ENCODE results near the gene RAB31. TPM values are rescaled to one million over a fixed set of nuclear protein-coding genes. Genes with fewer than 3 reads are reported as not detected.

Gene RAB31
- total RNA-seq, 1 experiment from 2014 or later = 9.5 TPM

DNA sequence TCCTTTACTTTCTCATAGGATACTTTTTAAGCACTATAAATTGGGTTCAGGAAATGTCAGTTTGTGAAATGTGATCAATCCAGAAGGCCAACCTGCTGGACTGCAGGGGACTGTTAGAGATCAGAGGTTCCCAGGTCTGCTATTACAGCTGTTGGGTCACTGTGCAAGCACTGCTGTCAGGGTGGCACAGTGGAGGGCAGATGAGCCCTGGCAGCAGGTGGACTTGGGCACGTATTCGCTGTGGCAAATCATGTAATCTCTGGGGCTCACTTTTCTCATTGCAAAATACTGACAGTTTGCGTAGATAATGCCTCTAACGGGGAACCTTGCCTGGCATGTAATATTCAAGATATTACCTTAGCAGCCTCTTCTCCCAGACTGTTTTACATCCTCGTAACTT lies 18.1 kb downstream of the RAB31 start:
- ChIA-PET POLR2A (no interaction called here), CTCF (interaction anchor here (0.5 kb wide), 1 partner anchor 108 kb away, joined by 3 read pairs; no protein-coding TSS in a partner anchor)

DNA sequence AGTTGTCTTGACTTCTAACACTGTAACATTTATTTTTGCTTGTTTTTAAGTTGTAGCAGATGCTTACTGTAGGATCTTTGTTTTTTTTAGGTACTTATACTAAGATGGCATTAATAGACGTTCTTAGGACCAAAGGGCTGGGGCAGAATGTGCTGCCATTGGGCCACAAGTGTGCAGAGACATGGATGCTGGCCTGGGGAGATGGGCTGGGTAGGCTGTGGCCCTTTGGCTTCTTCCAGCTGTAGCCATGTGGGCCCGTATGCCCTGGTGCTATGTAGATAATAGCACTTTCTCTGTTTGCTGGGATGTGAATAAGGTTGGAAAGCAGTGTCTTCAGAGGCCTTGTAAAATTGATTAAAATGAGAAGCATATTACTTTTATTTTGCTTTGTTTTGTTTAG lies 18.8 kb downstream of the RAB31 start:
- Mint-ChIP-seq H3K4me1 (ENCODE audit: low read depth, unreplicated experiment) (peaks cover 6% of the 10 kb centered on the region), H3K27ac (ENCODE audit: unreplicated experiment) (no peak overlapping the region), H3K27me3 (ENCODE audit: insufficient read depth, unreplicated experiment) (no peaks in the 10 kb centered on the region), H3K4me3 (ENCODE audit: unreplicated experiment) (no peak overlapping the region), H3K9me3 (ENCODE audit: unreplicated experiment) (no peaks in the 10 kb centered on the region), H3K36me3 (ENCODE audit: insufficient read depth, unreplicated experiment) (peaks cover 5% of the 10 kb centered on the region)
- Histone ChIP-seq H3K4me1 (no peaks in the 10 kb centered on the region), H3K36me3 (ENCODE audit: control insufficient read depth, insufficient read depth, low read length) (no peaks in the 10 kb centered on the region), H3K4me3 (ENCODE audit: low read depth, low read length) (no peak overlapping the region), H3K27me3 (replicated peaks; ENCODE audit: control insufficient read depth, insufficient read depth, low read length) (no peaks in the 10 kb centered on the region), H3K9me3 (no peaks in the 10 kb centered on the region)
- ChIA-PET POLR2A (no interaction called here), CTCF (no interaction called here)
- BruUV-seq (replicated peaks) = no TSS peak
- no peak for DNase-seq
- TF ChIP-seq, protein P1, sequence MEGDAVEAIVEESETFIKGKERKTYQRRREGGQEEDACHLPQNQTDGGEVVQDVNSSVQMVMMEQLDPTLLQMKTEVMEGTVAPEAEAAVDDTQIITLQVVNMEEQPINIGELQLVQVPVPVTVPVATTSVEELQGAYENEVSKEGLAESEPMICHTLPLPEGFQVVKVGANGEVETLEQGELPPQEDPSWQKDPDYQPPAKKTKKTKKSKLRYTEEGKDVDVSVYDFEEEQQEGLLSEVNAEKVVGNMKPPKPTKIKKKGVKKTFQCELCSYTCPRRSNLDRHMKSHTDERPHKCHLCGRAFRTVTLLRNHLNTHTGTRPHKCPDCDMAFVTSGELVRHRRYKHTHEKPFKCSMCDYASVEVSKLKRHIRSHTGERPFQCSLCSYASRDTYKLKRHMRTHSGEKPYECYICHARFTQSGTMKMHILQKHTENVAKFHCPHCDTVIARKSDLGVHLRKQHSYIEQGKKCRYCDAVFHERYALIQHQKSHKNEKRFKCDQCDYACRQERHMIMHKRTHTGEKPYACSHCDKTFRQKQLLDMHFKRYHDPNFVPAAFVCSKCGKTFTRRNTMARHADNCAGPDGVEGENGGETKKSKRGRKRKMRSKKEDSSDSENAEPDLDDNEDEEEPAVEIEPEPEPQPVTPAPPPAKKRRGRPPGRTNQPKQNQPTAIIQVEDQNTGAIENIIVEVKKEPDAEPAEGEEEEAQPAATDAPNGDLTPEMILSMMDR (IDR thresholded peaks at IDR 0.05; ENCODE audit: insufficient read depth in 1 of 2, low read depth in 1 of 2, low read length in 1 of 2, severe bottlenecking in 1 of 2, unreplicated experiment in 1 of 2) = no peak
- intact Hi-C loops (cut with micrococcal nuclease; ENCODE audit: unreplicated experiment) = no loop called here

More for the DNA sequence above, 18.1 kb downstream of the RAB31 start:
- Histone ChIP-seq H3K27me3 (replicated peaks; ENCODE audit: control insufficient read depth, insufficient read depth, low read length) (no peaks in the 10 kb centered on the region), H3K4me3 (ENCODE audit: low read depth, low read length) (no peak overlapping the region), H3K36me3 (ENCODE audit: control insufficient read depth, insufficient read depth, low read length) (no peaks in the 10 kb centered on the region), H3K4me1 (no peaks in the 10 kb centered on the region), H3K9me3 (no peaks in the 10 kb centered on the region)
- no peaks in the 10 kb centered on the region for H3K9me3 Mint-ChIP-seq (ENCODE audit: unreplicated experiment)
- H3K27me3 Mint-ChIP-seq (ENCODE audit: insufficient read depth, unreplicated experiment) = no peaks in the 10 kb centered on the region
- H3K27ac Mint-ChIP-seq (ENCODE audit: unreplicated experiment) = no peak overlapping the region
- H3K4me3 Mint-ChIP-seq (ENCODE audit: unreplicated experiment) = no peak overlapping the region
- BruUV-seq (replicated peaks) = no TSS peak
- TF ChIP-seq, protein P1 (IDR thresholded peaks at IDR 0.05; ENCODE audit: insufficient read depth in 1 of 2, low read depth in 1 of 2, low read length in 1 of 2, severe bottlenecking in 1 of 2, unreplicated experiment in 1 of 2) = no peak
- H3K4me1 Mint-ChIP-seq (ENCODE audit: low read depth, unreplicated experiment) = peaks cover 11% of the 10 kb centered on the region
- peaks cover 5% of the 10 kb centered on the region for H3K36me3 Mint-ChIP-seq (ENCODE audit: insufficient read depth, unreplicated experiment)
- DNase-seq = no peak
- intact Hi-C loops (cut with micrococcal nuclease; ENCODE audit: unreplicated experiment) = no loop called here

DNA sequence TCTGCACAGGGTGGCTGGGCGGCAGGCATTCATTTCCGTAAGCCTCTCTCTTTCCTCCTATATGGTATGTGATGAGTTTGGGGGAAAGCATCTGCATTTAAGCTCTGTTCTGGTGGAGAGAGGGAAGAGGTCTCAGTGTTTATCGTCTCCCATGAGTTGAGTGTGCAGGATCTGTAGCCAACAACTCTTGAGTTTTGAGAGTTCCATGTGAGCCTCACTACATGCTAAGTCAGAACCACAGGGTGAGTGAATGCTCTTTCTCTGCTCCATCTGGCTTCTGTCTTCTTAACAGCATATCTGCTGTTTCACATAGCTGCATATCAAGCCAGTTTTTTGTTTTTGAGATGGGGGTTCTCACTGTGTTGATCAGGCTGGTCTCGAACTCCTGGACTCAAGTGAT lies 22.7 kb downstream of the RAB31 start:
- ChIA-PET POLR2A (no interaction called here), CTCF (interaction anchor here (1.2 kb wide), 1 partner anchor 57 kb away, joined by 6 read pairs; no protein-coding TSS in a partner anchor)
- Mint-ChIP-seq H3K36me3 (ENCODE audit: insufficient read depth, unreplicated experiment) (peaks cover 7% of the 10 kb centered on the region), H3K27me3 (ENCODE audit: insufficient read depth, unreplicated experiment) (no peaks in the 10 kb centered on the region), H3K27ac (ENCODE audit: unreplicated experiment) (no peak overlapping the region), H3K4me3 (ENCODE audit: unreplicated experiment) (no peak overlapping the region), H3K9me3 (ENCODE audit: unreplicated experiment) (no peaks in the 10 kb centered on the region), H3K4me1 (ENCODE audit: low read depth, unreplicated experiment) (peaks cover 14% of the 10 kb centered on the region)
- intact Hi-C loops (cut with micrococcal nuclease; ENCODE audit: unreplicated experiment) = no loop called here
- Histone ChIP-seq H3K9me3 (no peaks in the 10 kb centered on the region), H3K4me3 (ENCODE audit: low read depth, low read length) (no peak overlapping the region), H3K36me3 (ENCODE audit: control insufficient read depth, insufficient read depth, low read length) (no peaks in the 10 kb centered on the region), H3K4me1 (peaks cover 12% of the 10 kb centered on the region), H3K27me3 (replicated peaks; ENCODE audit: control insufficient read depth, insufficient read depth, low read length) (no peaks in the 10 kb centered on the region)
- TF ChIP-seq, protein P1 (IDR thresholded peaks at IDR 0.05; ENCODE audit: insufficient read depth in 1 of 2, low read depth in 1 of 2, low read length in 1 of 2, severe bottlenecking in 1 of 2, unreplicated experiment in 1 of 2) = no peak
- BruUV-seq (replicated peaks) = no TSS peak
- DNase-seq = no peak
